Measurements from ENCODE around the gene S100A7. TPM values are rescaled to one million over a fixed set of nuclear protein-coding genes. Genes with fewer than 3 reads are reported as not detected.

Gene S100A7
- total and polyA plus RNA-seq, 12 donors: not detected

DNA sequence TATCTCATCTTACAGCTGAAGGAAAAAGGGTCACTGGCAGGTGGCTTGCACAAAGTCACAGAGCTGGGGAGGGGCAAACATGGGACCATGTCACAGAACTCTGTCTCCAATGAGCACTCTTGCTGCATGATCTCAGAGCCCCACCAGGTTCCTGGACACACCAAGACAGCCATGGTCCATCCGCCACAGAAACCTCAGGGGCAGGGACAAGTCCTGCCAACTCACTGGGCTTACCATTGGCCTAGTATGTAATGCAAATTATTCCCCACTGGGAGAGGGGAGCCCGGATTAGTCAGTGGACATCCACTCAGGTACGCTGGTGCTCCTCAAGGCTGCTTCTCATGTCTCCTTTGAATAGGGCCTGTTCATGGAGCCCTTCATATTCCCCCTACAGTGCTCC lies 29.9 kb downstream of the S100A7 start:
- Histone ChIP-seq H3K9me3 (replicated peaks in 1 of 3) (no peaks in the 10 kb centered on the region), H3K4me1 (replicated peaks in 1 of 2) (peaks cover 0 to 6% of the 10 kb centered on the region in 2 donors), H3K36me3 (replicated peaks in 1 of 2) (no peaks in the 10 kb centered on the region), H3K27me3 (no peaks in the 10 kb centered on the region), H3K27ac (no peak overlapping the region), H3K4me3 (no peak overlapping the region)
- TF ChIP-seq CTCF (IDR thresholded peaks at IDR 0.05) (no peak), POLR2A (IDR thresholded peaks at IDR 0.05) (no peak)
- intact Hi-C loops (cut with DNase I): no loop called here
- 74 to 87% (median 80%) methylated on average over 2 to 3 of the region's 3 CpGs for WGBS, 4 donors
- no peak for DNase-seq

DNA sequence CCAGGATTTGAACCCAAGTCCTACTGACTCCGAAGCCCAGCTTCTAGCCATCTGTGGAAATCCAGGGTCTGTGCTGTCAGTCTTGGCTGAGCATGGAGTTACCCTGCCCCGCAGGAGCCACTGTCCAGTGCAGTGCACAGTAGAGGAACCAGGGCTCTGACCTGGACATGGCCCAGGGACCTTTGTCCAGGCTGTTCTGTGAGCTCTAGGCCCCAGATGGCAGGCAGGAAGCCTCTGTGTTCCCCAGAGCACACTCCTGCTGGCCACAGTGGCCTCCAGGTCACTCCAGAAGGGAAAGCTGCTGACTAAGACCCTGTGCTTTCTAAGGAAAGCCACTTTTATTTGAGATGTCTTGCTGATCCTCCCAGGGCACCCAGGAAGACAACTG lies 30.3 kb downstream of the S100A7 start:
- 63 to 80% (median 79%) methylated on average over 1 to 2 of the region's 2 CpGs; no CpG with 5 or more reads in 1 of the 4 donors for WGBS, 4 donors
- H3K9me3 ChIP-seq (replicated peaks in 1 of 3): no peaks in the 10 kb centered on the region
- no peak overlapping the region for H3K4me3 ChIP-seq
- H3K4me1 ChIP-seq (replicated peaks in 1 of 2): peaks cover 0 to 6% of the 10 kb centered on the region in 2 donors
- H3K36me3 ChIP-seq (replicated peaks in 1 of 2): no peaks in the 10 kb centered on the region
- H3K27ac ChIP-seq: no peak overlapping the region
- no peaks in the 10 kb centered on the region for H3K27me3 ChIP-seq
- TF ChIP-seq POLR2A (IDR thresholded peaks at IDR 0.05): no peak
- no peak for DNase-seq
- intact Hi-C loops (cut with DNase I): no loop called here

- H3K27ac ChIP-seq: no peak overlapping the region
- no peak overlapping the region for H3K4me3 ChIP-seq
- 57 to 75% (median 72%) methylated on average over 2 to 7 of the region's 7 CpGs for WGBS, 4 donors
- TF ChIP-seq POLR2A (IDR thresholded peaks at IDR 0.05) (no peak), CTCF (IDR thresholded peaks at IDR 0.05) (no peak)
- no peak for DNase-seq
- intact Hi-C loops (cut with DNase I): no loop called here
- H3K27me3 ChIP-seq: no peaks in the 10 kb centered on the region
- no peaks in the 10 kb centered on the region for H3K36me3 ChIP-seq (replicated peaks in 1 of 2)
- peaks cover 0 to 6% of the 10 kb centered on the region in 2 donors for H3K4me1 ChIP-seq (replicated peaks in 1 of 2)
- H3K9me3 ChIP-seq (replicated peaks in 1 of 3): no peaks in the 10 kb centered on the region
These were observed 30.9 kb downstream of the S100A7 start for GRCh38 chr1:153429266-153430165.

DNA sequence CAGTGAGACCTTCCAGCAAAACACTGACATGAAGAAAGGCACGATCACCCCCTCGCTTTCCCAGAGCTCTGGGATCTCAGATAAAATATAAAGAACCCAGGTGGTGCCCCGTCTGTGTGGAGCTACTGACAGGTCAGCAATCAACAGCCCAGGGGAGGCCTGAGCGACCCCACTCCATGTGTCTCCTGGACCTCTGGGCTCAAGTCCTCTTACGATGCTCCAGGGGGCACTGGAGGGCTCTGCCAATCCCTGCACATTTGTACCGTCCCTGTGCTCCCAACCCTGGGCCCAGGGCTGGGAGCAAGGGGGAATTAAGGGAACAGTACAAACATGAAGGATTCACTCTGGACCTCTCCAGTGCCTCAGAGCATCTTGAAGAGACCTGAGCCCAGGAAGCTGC lies 31.7 kb downstream of the S100A7 start:
- no peaks in the 10 kb centered on the region for H3K36me3 ChIP-seq (replicated peaks in 1 of 2)
- DNase-seq: no peak
- no peak overlapping the region for H3K4me3 ChIP-seq
- no peaks in the 10 kb centered on the region for H3K9me3 ChIP-seq (replicated peaks in 1 of 3)
- no peak overlapping the region for H3K27ac ChIP-seq
- H3K27me3 ChIP-seq: no peaks in the 10 kb centered on the region
- H3K4me1 ChIP-seq (replicated peaks in 1 of 2): peaks cover 0 to 6% of the 10 kb centered on the region in 2 donors
- intact Hi-C loops (cut with DNase I): no loop called here
- TF ChIP-seq POLR2A (IDR thresholded peaks at IDR 0.05): no peak
- TF ChIP-seq CTCF (IDR thresholded peaks at IDR 0.05): no peak
- WGBS, 4 donors: 49 to 73% (median 55%) methylated on average over 3 to 6 of the region's 6 CpGs
